HG03439 (cell line): Measurements from ENCODE around the gene DOCK1.

ENCODE experiments used
- ATAC-seq: cut with Tn5 transposase; IDR thresholded peaks from one replicate; pipeline ENCODE4 v1.9.1; 2021; ENCODE audit warnings: mild to moderate bottlenecking, moderate library complexity; ENCODE audit not compliant: unreplicated experiment

DOCK1 gene

GRCh38 chr10:127033216-127034033 lies 128.2 kb downstream of the DOCK1 start:
- no peak for ATAC-seq

GRCh38 chr10:127034034-127034633 lies 128.9 kb downstream of the DOCK1 start:
- no peak for ATAC-seq

GRCh38 chr10:127034790-127035189 lies 129.6 kb downstream of the DOCK1 start:
- ATAC-seq: no peak

DNA sequence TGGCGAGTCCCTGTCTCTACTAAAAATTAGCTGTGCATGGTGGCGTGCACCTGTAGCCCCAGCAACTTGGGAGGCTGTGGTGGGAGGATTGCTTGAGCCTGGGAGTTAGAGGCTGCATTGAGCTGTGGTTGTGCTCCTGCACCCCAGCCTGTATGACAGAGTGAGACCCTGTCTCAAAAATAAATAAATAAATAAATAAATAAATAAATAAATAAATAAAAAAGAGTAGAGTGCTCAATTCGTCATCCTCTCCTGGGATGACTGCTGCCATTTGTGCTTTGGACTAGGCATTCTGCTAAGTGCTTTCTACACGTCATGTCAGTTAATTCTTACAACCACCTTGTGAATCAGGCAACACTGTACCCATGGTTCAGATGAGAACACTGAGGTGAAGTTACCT lies 130.6 kb downstream of the DOCK1 start:
- ATAC-seq: no peak

DNA sequence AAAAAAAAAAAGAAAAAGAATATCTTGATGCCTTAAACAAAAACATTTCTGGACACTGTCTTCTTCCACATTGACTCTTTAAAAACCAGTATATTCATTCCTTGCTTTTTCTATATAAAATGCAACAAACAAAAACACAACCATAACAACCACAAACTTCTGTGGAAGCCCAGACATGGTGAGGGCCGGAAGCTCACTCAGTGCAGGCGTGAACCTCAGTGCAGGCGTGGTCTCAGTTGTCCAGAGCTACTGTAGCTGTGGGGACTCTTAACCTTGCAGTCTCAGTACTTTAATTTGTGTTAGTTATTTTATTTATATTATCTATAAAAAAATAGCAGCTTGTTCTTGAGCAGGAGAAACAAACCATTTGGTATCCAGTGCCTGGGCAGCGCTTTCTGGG lies 131.8 kb downstream of the DOCK1 start:
- no peak for ATAC-seq

DNA sequence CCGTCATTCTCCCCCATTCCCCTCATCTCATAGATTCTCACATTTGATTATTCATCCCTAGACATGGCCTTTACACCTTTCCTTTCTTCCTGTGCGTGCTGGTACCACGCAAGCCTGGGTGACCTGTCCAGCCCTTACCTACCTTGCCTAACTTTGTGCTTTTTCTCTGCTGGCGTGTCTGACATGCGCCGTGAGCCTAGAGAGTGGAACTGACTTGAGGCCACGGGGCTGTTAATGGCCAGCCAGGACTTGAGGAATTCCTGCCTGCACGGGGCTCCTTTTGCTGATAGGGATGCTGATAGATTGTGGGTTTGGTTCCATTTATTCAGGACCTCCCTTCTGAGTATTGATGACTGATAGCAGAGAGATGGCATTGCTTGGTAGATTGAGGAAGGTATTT lies 134.2 kb downstream of the DOCK1 start:
- no peak for ATAC-seq

GRCh38 chr10:127040756-127041155 lies 135.5 kb downstream of the DOCK1 start:
- ATAC-seq: no peak

DNA sequence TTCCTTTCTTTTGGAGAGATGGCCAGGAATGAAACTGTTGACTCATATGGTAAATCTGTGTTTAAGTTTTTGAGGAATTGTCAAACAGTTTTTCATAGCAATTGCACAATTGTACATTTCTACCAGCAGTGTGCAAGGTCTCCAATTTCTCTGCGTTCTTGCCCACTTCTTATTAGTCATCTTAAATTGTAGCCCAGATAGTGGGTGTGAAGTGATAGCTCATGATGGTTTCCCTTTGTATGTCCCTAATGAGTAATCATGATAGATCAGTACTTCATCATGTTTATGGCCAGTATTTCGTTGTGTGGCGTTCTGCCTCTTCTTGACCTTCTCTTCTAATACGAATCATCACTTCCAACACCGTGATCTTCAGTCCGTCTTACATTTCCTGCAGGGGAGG lies 136.3 kb downstream of the DOCK1 start:
- no peak for ATAC-seq

- ATAC-seq: no peak
Measured at GRCh38 chr10:127043301-127043700, 138.1 kb downstream of the DOCK1 start.

GRCh38 chr10:127044186-127044585 lies 139.0 kb downstream of the DOCK1 start:
- ATAC-seq: no peak

GRCh38 chr10:127046975-127047877 lies 142.0 kb downstream of the DOCK1 start:
- ATAC-seq: no peak

DNA sequence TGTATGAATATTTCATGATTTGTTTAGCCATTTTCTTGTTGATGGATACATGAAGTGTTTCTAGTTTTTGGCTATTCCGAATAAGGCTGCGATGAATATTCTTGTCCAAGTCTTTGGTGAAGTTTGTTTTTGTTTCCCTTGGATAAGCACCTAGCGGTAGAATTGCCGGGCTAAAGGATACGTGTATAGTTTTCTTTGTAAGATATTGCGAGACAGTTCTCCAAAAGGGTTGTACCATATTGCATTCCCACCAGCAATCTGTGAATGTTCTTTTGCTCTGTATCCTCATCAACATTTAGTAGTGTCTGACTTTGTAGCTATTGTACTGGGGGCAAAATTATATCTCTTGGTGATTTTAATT lies 142.6 kb downstream of the DOCK1 start:
- ATAC-seq: no peak

DNA sequence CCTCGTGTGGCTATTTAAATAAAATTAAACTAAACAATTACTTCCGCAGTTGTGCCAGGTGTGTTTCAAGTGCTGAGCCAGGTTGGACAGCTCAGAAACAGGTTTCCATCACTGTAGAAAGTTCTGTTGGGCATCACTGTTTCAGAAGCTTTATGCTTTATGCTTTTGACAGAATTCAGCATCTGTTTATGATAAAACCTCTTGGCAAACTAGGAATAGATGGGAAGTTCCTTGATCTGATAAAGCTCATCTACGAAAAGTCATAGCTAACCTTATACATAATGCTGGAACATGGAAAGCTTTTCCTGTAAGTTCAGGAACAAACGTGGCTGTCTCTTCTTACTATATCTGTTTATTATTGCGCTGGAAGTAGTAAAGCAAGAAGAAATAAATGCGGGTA lies 143.4 kb downstream of the DOCK1 start:
- no peak for ATAC-seq

GRCh38 chr10:127052001-127052400 lies 146.8 kb downstream of the DOCK1 start:
- no peak for ATAC-seq

DNA sequence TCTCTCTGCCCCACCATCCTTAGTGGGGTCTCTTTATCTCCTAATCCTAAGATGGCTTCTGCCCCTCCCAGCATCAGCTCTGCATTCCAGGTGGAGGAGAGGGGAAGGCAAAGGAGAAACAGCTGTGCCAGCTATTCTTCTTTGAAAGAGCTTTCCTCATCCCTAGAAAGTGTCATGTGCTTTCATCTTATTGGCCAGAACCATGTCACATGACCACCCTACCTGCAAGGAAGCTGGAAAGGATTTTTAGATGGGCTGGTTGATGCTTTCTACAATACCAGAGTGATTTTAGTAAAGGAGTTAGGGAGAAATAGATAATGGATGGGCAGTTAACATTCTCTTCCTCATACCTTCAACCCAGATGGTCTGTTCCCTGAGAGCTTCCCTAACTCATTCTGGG lies 150.0 kb downstream of the DOCK1 start:
- no peak for ATAC-seq

DNA sequence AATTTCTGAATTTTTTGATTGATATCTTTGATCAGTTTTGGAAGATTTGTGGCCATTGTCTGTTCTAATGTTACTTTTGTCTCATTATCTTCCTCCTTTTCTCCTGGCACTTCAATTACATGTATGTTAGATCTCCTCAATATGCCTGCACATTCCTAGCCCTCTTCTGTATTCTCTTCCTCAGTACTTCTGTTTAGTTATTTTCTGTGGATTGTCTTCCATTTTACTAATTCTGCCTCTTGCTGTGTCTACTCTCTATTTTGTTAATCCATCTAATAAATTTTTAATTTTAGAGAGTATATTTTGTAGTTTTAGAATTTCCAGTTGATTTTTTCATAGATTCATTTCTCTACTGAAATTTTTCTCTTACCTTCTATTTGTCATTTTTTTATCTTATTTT lies 154.1 kb downstream of the DOCK1 start:
- ATAC-seq: no peak

DNA sequence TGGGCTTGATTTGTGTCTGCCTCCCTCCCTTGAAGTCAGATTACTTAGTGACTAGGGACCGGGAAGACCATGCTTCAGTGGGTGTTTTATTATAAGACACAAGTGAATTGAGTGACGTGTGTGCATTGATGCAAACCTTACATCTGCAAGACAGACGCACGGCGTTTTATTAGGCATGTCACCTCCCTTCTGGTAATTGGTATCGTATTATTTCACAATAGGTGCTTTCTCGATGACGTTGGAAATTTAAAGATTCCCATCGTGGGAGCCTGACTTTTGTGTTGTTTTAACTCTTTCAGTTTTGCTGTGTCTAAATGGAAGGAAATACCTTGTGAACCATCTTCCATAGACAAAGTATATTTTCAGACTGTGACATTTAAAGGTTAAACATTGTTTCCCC lies 158.5 kb downstream of the DOCK1 start:
- ATAC-seq: no peak

GRCh38 chr10:127064474-127064873 lies 159.2 kb downstream of the DOCK1 start:
- ATAC-seq: no peak

- ATAC-seq: no peak
Measured at GRCh38 chr10:127067542-127068194, 162.4 kb downstream of the DOCK1 start.

DNA sequence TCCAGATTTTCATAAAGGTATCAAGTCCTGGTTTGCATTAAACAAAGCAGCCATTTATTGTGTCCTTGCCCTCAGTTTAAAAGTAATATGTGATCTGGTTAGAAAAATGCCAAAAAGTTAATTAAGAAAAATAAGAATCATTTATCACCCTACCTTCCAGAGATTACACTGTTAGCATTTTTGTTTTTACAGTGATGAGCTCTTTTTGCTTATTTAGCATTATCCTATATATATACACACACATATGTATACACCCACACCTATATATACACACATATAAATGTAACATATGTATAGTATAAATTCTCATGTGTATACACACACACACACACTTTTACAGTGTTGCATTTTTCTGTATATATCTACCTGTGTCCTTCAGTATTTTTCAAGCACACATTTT lies 163.3 kb downstream of the DOCK1 start:
- no peak for ATAC-seq

DNA sequence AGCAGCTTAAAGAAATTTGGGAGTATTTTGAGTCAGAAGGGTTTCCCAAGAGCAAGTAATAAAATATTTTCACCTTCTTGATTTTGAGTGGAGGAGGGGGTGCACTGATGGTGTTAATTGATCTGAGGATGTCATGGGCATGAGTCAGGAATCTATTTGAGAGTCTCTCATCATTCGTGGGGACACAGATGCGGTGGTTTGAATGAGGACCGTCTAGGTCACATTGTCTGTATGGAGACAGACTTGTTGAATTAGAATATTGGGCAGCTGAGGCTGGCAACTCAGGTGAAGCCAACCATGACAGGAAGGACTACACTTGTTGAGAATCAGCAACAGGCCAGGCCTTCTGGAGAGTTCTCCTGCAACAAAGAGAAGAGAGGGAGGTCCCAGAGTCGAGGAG lies 164.2 kb downstream of the DOCK1 start:
- no peak for ATAC-seq
